A673 (cell line): ENCODE measurements around the gene PPP4C.
A peak's percentile ranks its signal among the peaks of the same experiment; 100 is the strongest.

Experiments used
- EZH2 ChIP-seq: fragments of 200-600 bp; sonication (generic); IDR thresholded peaks from 2 replicates; pipeline ENCODE4 v1.6.1; 2017; ENCODE audit warnings: borderline replicate concordance, low read depth, mild to moderate bottlenecking, mixed read lengths, antibody characterized with exemption, low read length; ENCODE audit not compliant: poor library complexity, severe bottlenecking
- TF ChIP-seq, protein P1 (sequence below): fragments of 300-800, 200-600 bp; sonication (generic); conservative IDR thresholded peaks from 2 replicates; pipeline ENCODE4 v1.5.1; 2017; ENCODE audit warnings: low read depth, mild to moderate bottlenecking, antibody characterized with exemption, low read length, moderate library complexity, mixed read lengths

GRCh38 chr16:30091474-30092372 is 15.9 kb downstream of the PPP4C start, which contains the start of gene TBX6:
- TF ChIP-seq, protein P1, sequence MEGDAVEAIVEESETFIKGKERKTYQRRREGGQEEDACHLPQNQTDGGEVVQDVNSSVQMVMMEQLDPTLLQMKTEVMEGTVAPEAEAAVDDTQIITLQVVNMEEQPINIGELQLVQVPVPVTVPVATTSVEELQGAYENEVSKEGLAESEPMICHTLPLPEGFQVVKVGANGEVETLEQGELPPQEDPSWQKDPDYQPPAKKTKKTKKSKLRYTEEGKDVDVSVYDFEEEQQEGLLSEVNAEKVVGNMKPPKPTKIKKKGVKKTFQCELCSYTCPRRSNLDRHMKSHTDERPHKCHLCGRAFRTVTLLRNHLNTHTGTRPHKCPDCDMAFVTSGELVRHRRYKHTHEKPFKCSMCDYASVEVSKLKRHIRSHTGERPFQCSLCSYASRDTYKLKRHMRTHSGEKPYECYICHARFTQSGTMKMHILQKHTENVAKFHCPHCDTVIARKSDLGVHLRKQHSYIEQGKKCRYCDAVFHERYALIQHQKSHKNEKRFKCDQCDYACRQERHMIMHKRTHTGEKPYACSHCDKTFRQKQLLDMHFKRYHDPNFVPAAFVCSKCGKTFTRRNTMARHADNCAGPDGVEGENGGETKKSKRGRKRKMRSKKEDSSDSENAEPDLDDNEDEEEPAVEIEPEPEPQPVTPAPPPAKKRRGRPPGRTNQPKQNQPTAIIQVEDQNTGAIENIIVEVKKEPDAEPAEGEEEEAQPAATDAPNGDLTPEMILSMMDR: peak; percentile 68
- TF ChIP-seq EZH2: no peak
